K562 (cell line): ENCODE measurements around the gene FAM184B. TPM values are rescaled to one million over a fixed set of nuclear protein-coding genes. Genes with fewer than 3 reads are reported as not detected.

Experiments used
- CHCHD3 ChIP-seq: fragments of 250-450 bp; sonication (Bioruptor Pico); IDR thresholded peaks from 2 replicates; pipeline ENCODE4 v2.1.2; 2022; ENCODE audit warnings: mild to moderate bottlenecking
- CHD2 ChIP-seq: IDR thresholded peaks from 2 replicates; pipeline ENCODE4 v1.6.1; 2011; ENCODE audit warnings: low read depth, low read length
- DDX20 ChIP-seq: fragments of 450-650 bp; IDR thresholded peaks from 2 replicates; pipeline ENCODE4 v1.6.1; 2016; ENCODE audit warnings: missing genetic modification characterization, low read depth, mild to moderate bottlenecking, missing compliant biosample characterization, moderate library complexity
- FIP1L1 ChIP-seq: fragments of 200-400 bp; formaldehyde crosslinking; IDR thresholded peaks from 2 replicates; pipeline ENCODE4 v1.6.1; 2018; ENCODE audit warnings: mild to moderate bottlenecking, low read depth, low read length; ENCODE audit not compliant: poor library complexity, severe bottlenecking
- HNRNPLL ChIP-seq: fragments of 200-400 bp; formaldehyde crosslinking; IDR thresholded peaks from 2 replicates; pipeline ENCODE4 v1.6.1; 2017; ENCODE audit warnings: low read length, low read depth, mild to moderate bottlenecking; ENCODE audit not compliant: poor library complexity, severe bottlenecking
- ILK ChIP-seq: fragments of 450-650 bp; IDR thresholded peaks from 2 replicates; pipeline ENCODE4 v1.6.1; 2016; ENCODE audit warnings: missing genetic modification characterization, low read depth, mild to moderate bottlenecking, missing compliant biosample characterization, moderate library complexity, borderline replicate concordance
- MAFF ChIP-seq: IDR thresholded peaks from 2 replicates; pipeline ENCODE4 v1.6.1; 2012; ENCODE audit warnings: low read length, improper control_type of control experiment
- NFIC ChIP-seq: fragments of 450-650 bp; IDR thresholded peaks from 2 replicates; pipeline ENCODE4 v1.6.1; 2017; ENCODE audit warnings: mild to moderate bottlenecking, inconsistent platforms
- NR2C2 ChIP-seq, 2 experiments: fragments of 200-800 bp in 1 of 2; sonication (Bioruptor generic) in 1 of 2; sonication (generic) in 1 of 2; formaldehyde crosslinking in 1 of 2; IDR thresholded peaks; 2 replicates each; pipeline versions ENCODE4 v1.6.1 to v1.8.0; 2016 to 2022; ENCODE audit warnings: mild to moderate bottlenecking in 1 of 2, missing compliant biosample characterization in 1 of 2, missing genetic modification characterization in 1 of 2, missing genetic modification reagents in 1 of 2
- NRF1 ChIP-seq, 2 experiments: fragments of 450-650 bp; IDR thresholded peaks in 1 of 2; conservative IDR thresholded peaks in 1 of 2; 2 replicates each; pipeline ENCODE4 v1.6.1; 2014; ENCODE audit warnings: mild to moderate bottlenecking in 2 of 2
- POLR2H ChIP-seq: IDR thresholded peaks from 2 replicates; pipeline ENCODE4 v1.6.1; 2016; ENCODE audit warnings: missing genetic modification characterization, low read depth, mild to moderate bottlenecking, control low read depth, missing compliant biosample characterization, moderate library complexity
- SMARCC2 ChIP-seq: fragments of 450-650 bp; IDR thresholded peaks from 2 replicates; pipeline ENCODE4 v1.6.1; 2017; ENCODE audit warnings: antibody characterized with exemption, moderate library complexity, mild to moderate bottlenecking, low read depth
- SUPT5H ChIP-seq: fragments of 450-650 bp; IDR thresholded peaks from 2 replicates; pipeline ENCODE4 v1.6.1; 2016
- TBP ChIP-seq: optimal IDR thresholded peaks from 2 replicates; pipeline ENCODE3; 2011; ENCODE audit warnings: low read depth, low read length, improper control_type of control experiment
- ZNF766 ChIP-seq: fragments of 200-800 bp; sonication (Bioruptor generic); conservative IDR thresholded peaks from 2 replicates; pipeline ENCODE4 v1.6.1; 2016; ENCODE audit warnings: missing genetic modification characterization, missing compliant biosample characterization
- polyA plus RNA-seq, 8 experiments: library from polyadenylated mRNA; depleted of rRNA in 4 of 8; stranded (reverse) in 5 of 8; unstranded in 3 of 8; fragments of >200 nt; fragmentation: Nextera tagmentation in 2 of 8; fragmentation: Illumina TruSeq in 1 of 8; extraction: Ambion mirVana in 2 of 8; extraction: Trizol in 1 of 8; gene quantifications; 2 replicates each; pipeline versions ENCODE4 v1.2.1 to v1.2.3, GENCODE V29; 2011 to 2014; ENCODE audit warnings: inconsistent platforms in 1 of 8, missing spikeins in 1 of 8
- total RNA-seq, 7 experiments: library from RNA; depleted of rRNA in 6 of 7; stranded (reverse); fragments of >200 nt in 6 of 7; fragmentation: Illumina TruSeq in 2 of 7; extraction: Trizol in 2 of 7; gene quantifications; 2 replicates each; pipeline versions ENCODE4 v1.2.1 to v1.2.3, GENCODE V29; 2011 to 2021; ENCODE audit warnings: low replicate concordance in 1 of 7
- TF ChIP-seq, protein P1 (sequence below), 2 experiments: IDR thresholded peaks; 2 replicates each; pipeline ENCODE4 v1.6.1; 2012; ENCODE audit warnings: improper control_type of control experiment in 2 of 2, low read depth in 2 of 2, low read length in 2 of 2, borderline replicate concordance in 1 of 2
- TF ChIP-seq, protein P2 (sequence below): fragments of 450-650 bp; IDR thresholded peaks from 2 replicates; pipeline ENCODE4 v1.6.1; 2016; ENCODE audit warnings: mild to moderate bottlenecking
- TF ChIP-seq, protein P3 (sequence below): IDR thresholded peaks from 2 replicates; pipeline ENCODE4 v1.6.1; 2011; ENCODE audit not compliant: insufficient read length; ENCODE audit errors: extremely low read depth
- TF ChIP-seq, protein P4 (sequence below): fragments of 450-650 bp; formaldehyde crosslinking; IDR thresholded peaks from 2 replicates; pipeline ENCODE4 v1.4.0; 2020; ENCODE audit warnings: mild to moderate bottlenecking, moderate library complexity

Gene FAM184B
- total and polyA plus RNA-seq, 9 of the 15 experiments (the other 6 are each of a cell fraction or from before 2014, with no cell fraction given) = not detected

DNA sequence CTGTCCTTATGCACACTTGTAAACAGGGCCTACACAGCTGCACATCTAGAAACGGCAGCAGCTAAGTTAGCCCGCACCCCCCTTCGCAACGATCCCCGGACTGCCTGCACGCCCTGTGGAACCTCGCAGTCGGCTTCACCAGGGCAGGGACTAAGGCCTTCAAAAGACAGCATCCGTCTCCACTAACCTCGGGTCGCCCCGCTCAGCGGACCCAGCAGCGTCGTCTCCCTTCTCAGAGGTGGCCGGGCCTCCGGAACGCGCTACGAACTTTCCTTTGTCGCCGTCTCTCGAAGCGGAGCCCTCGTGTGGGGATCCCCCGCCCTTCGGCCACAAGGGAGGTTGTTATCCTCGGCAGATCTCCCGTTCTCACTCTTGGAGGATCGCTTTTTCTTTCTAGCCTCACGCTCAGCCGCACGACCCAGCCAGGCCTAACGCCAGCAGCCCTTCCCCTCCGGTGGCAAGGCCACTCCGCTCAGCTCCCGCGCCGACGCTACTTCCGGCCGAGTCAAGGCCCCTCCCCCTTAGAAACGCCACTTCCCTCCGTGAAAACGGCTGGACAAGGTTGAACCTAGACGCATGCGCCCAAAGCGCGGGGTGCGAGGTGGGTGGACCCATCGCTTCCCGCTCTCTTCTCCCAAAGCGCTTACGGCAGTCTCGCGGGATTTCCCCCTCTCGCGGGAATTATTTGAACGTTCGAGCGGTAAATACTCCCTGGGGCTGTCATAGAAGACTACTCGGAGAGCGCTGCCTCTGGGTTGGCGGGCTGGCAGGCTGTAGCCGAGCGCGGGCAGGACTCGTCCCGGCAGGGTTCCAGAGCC lies 29.0 kb upstream of the FAM184B start, which contains the start of the genes DCAF16 and NCAPG (continued):
- peak; percentile 47 for TF ChIP-seq NFIC
- peak; percentile 8 for TF ChIP-seq NR2C2 (CRISPR knock-in tag; IDR thresholded peaks at IDR 0.05)
- TF ChIP-seq NR2C2 (tag; IDR thresholded peaks at IDR 0.05) = no peak; the same call in 1 of the 2 replicates
- peak; percentile 12 for TF ChIP-seq FIP1L1
- peak; percentile 92 to 93 for TF ChIP-seq NRF1 (conservative IDR thresholded peaks at IDR 0.05 in 1 of 2, IDR thresholded peaks at IDR 0.05 in 1 of 2)
- peak; percentile 98 for TF ChIP-seq SUPT5H
- peak; percentile 88 for TF ChIP-seq POLR2H (tag)
- TF ChIP-seq ZNF766 = 0 out of 2 replicates have a peak, but pooled peaks have one; percentile 50
- no peak for TF ChIP-seq ILK (tag)
- peak; percentile 100 for TF ChIP-seq CHD2
- TF ChIP-seq, protein P1, sequence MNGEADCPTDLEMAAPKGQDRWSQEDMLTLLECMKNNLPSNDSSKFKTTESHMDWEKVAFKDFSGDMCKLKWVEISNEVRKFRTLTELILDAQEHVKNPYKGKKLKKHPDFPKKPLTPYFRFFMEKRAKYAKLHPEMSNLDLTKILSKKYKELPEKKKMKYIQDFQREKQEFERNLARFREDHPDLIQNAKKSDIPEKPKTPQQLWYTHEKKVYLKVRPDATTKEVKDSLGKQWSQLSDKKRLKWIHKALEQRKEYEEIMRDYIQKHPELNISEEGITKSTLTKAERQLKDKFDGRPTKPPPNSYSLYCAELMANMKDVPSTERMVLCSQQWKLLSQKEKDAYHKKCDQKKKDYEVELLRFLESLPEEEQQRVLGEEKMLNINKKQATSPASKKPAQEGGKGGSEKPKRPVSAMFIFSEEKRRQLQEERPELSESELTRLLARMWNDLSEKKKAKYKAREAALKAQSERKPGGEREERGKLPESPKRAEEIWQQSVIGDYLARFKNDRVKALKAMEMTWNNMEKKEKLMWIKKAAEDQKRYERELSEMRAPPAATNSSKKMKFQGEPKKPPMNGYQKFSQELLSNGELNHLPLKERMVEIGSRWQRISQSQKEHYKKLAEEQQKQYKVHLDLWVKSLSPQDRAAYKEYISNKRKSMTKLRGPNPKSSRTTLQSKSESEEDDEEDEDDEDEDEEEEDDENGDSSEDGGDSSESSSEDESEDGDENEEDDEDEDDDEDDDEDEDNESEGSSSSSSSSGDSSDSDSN (IDR thresholded peaks at IDR 0.05; ENCODE audit: borderline replicate concordance in 1 of 2, low read depth in 2 of 2, low read length in 2 of 2) = peak; percentile 37 to 75; a peak in 1 of 4 replicates
- TF ChIP-seq MAFF = peak; percentile 79; the same call in 1 of the 2 replicates
- TF ChIP-seq TBP = peak; percentile 95
- TF ChIP-seq, protein P2, sequence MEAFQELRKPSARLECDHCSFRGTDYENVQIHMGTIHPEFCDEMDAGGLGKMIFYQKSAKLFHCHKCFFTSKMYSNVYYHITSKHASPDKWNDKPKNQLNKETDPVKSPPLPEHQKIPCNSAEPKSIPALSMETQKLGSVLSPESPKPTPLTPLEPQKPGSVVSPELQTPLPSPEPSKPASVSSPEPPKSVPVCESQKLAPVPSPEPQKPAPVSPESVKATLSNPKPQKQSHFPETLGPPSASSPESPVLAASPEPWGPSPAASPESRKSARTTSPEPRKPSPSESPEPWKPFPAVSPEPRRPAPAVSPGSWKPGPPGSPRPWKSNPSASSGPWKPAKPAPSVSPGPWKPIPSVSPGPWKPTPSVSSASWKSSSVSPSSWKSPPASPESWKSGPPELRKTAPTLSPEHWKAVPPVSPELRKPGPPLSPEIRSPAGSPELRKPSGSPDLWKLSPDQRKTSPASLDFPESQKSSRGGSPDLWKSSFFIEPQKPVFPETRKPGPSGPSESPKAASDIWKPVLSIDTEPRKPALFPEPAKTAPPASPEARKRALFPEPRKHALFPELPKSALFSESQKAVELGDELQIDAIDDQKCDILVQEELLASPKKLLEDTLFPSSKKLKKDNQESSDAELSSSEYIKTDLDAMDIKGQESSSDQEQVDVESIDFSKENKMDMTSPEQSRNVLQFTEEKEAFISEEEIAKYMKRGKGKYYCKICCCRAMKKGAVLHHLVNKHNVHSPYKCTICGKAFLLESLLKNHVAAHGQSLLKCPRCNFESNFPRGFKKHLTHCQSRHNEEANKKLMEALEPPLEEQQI = no peak; the same call in none of the 2 replicates
- peak; percentile 89 for TF ChIP-seq HNRNPLL
- TF ChIP-seq SMARCC2 = no peak
- TF ChIP-seq, protein P3, sequence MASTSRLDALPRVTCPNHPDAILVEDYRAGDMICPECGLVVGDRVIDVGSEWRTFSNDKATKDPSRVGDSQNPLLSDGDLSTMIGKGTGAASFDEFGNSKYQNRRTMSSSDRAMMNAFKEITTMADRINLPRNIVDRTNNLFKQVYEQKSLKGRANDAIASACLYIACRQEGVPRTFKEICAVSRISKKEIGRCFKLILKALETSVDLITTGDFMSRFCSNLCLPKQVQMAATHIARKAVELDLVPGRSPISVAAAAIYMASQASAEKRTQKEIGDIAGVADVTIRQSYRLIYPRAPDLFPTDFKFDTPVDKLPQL = no peak
- TF ChIP-seq DDX20 (tag) = no peak
- peak; percentile 40; the same call in 1 of the 2 replicates for TF ChIP-seq CHCHD3 (CRISPR knock-in tag)
- TF ChIP-seq, protein P4, sequence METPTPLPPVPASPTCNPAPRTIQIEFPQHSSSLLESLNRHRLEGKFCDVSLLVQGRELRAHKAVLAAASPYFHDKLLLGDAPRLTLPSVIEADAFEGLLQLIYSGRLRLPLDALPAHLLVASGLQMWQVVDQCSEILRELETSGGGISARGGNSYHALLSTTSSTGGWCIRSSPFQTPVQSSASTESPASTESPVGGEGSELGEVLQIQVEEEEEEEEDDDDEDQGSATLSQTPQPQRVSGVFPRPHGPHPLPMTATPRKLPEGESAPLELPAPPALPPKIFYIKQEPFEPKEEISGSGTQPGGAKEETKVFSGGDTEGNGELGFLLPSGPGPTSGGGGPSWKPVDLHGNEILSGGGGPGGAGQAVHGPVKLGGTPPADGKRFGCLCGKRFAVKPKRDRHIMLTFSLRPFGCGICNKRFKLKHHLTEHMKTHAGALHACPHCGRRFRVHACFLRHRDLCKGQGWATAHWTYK (CRISPR knock-in tag) = 0 out of 2 replicates have a peak, but pooled peaks have one; percentile 22
